AG09319 (cell line): ENCODE data around the gene PNMA5.
"Not testable (repeated sequence)": the region's sequence is repeated elsewhere in the genome, so short reads cannot be mapped to it uniquely, and the experiment has no call there.

Experiments
- DNase-seq: peaks from one replicate; pipeline ENCODE4 v3.0.0-alpha.2; 2010; ENCODE audit warnings: low read depth; ENCODE audit errors: extremely low read depth
- TF ChIP-seq, protein P1 (sequence below): IDR thresholded peaks from 2 replicates; pipeline ENCODE4 v1.5.1; 2011; ENCODE audit warnings: low read depth, mild to moderate bottlenecking, inconsistent platforms, low read length, moderate library complexity

The PNMA5 gene

DNA sequence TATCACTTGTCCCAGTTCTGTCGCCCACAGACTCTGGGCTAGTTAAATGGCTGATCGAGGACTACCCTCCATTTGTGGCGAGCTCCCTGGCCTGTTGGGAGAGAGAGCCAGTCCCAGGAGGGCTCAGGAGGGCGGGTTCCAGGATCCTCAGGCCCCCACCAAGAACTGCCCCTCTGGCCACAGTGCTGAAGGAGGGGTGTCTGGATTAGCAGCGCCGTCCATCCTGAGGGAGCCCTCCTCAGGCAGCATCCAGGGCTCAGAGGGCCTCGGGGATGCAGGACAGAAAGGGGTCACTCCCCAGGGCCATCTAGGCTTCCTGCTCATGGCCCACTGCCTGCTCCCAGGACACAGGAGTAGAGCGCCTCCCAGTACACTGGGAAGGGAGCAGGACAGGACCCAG lies 6.1 kb downstream of the PNMA5 start:
- DNase-seq, result no peak
- TF ChIP-seq, protein P1, sequence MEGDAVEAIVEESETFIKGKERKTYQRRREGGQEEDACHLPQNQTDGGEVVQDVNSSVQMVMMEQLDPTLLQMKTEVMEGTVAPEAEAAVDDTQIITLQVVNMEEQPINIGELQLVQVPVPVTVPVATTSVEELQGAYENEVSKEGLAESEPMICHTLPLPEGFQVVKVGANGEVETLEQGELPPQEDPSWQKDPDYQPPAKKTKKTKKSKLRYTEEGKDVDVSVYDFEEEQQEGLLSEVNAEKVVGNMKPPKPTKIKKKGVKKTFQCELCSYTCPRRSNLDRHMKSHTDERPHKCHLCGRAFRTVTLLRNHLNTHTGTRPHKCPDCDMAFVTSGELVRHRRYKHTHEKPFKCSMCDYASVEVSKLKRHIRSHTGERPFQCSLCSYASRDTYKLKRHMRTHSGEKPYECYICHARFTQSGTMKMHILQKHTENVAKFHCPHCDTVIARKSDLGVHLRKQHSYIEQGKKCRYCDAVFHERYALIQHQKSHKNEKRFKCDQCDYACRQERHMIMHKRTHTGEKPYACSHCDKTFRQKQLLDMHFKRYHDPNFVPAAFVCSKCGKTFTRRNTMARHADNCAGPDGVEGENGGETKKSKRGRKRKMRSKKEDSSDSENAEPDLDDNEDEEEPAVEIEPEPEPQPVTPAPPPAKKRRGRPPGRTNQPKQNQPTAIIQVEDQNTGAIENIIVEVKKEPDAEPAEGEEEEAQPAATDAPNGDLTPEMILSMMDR, result no peak

GRCh38 chrX:152987156-152987555 lies 6.8 kb downstream of the PNMA5 start:
- DNase-seq, result not testable (repeated sequence)

DNA sequence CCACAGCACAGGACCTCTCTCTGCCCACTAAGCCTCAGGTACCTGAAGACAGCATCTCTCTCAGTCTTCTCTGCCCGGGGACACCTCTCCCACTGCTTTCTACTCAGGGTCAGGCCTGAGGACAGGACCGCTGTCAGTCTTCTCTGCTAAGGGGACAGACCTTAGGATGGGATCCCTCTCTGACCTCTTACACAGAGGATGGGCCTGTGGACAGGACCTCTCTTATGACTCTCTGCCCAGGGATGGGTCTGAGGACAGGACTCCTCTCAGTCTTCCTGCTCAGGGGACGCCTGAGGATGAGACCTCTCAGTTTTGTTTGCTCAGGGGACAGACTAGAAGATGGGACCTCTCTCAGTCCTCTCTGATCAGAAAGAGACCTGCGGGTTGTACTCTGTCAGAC lies 8.5 kb downstream of the PNMA5 start:
- not testable (repeated sequence) for DNase-seq

DNA sequence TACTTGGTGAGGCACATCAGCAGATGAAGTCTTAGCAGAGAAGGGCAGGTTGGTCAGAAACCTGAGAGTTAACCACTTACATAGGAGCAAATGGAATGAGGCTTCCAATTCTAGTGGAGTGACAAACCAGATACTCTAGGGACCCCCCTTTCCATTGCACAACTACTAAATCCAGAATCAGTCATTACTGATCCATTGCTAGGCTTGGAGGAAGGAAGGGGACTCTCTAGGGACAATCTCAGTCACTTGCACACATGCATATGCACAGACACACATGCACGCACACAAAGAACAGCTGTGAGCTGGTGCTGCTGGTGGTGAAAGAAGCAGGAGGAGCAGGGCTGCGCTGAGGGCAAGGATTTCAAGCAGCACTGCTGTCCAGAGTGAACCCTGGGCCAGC lies 25.7 kb downstream of the PNMA5 start:
- DNase-seq, result no peak
- TF ChIP-seq, protein P1, result no peak

DNA sequence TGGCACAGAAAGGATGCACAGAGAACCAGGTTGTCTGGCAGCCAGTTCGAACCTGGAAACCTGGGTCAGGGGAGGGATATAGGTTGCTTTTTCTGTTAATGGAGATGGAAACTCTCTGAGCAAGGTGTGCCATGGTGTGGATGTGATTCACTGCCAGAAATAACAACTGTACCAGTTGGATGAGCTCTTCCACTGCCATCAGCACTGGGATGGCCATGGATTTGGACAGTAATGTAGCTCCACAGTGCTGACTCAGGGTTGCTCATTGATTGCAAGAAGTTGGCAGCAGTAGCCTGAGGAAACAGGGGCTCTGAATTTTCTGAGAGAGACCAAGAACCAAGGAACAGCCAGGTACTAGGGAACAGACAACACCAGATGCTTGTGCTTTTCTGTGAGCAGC lies 33.8 kb downstream of the PNMA5 start:
- TF ChIP-seq, protein P1, result no peak

GRCh38 chrX:152959626-152960025 lies 34.3 kb downstream of the PNMA5 start:
- TF ChIP-seq, protein P1, result no peak
- no peak for DNase-seq

More for the DNA sequence above, 33.8 kb downstream of the PNMA5 start:
- no peak for DNase-seq

GRCh38 chrX:152958524-152959465 lies 35.1 kb downstream of the PNMA5 start:
- TF ChIP-seq, protein P1, result peak; percentile 83
- peak; percentile 79 for DNase-seq

DNA sequence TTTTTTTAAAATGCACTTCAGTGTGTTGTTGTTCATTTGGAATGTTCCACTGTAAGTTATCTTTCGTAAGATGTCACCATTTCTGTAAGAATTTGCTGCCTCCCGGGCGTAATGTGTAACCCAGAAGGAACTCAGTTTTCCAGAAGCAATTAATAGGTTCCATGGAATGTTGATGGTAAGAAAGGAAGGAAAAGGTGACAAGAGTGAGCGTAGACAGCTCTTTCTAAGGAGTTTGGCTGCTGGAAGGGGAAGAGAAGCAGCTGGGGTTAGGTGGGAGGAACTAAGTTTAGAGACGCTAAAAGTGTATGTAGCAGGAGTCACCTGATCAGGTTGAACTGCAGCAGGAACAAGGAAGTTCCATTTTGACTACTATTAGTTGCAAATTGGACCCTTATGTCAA lies 35.9 kb downstream of the PNMA5 start:
- DNase-seq, result no peak
- TF ChIP-seq, protein P1, result no peak
